SKM-1 treated with dmso at 0.1 percent for 144 hours (cell line): ENCODE results near the gene SLC16A12.

Source experiments
- DNase-seq: peaks from one replicate; lab custom pipeline; 2025; ENCODE audit not compliant: unreplicated experiment; lab: John Stamatoyannopoulos, UW

The SLC16A12 gene

GRCh38 chr10:89535171-89536012, at the start of gene SLC16A12:
SLC16A12 (minus strand) TSS chr10:89535594; CDS start chr10:89462578, 73,016 bp downstream.
- DNase-seq = no peak

DNA sequence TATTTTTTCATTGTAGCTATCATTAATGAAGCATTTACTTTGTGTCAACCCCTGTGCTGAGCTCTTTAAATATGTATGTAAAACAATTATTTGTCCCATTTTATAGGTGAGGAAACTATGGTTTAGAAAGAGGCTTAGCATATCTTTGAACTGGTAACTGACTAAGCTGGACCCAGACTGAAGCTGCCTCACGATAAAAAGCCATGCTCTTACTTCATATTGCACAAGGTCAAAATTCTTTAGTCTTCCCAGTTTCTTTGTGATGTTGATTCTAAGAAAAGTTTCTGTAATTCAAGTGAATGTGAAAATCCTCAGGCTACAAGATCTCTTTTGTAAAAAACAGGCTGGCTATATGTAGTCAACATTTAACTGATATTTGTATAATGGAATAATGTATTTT, 46.6 kb upstream of the SLC16A12 start:
- no peak for DNase-seq

DNA sequence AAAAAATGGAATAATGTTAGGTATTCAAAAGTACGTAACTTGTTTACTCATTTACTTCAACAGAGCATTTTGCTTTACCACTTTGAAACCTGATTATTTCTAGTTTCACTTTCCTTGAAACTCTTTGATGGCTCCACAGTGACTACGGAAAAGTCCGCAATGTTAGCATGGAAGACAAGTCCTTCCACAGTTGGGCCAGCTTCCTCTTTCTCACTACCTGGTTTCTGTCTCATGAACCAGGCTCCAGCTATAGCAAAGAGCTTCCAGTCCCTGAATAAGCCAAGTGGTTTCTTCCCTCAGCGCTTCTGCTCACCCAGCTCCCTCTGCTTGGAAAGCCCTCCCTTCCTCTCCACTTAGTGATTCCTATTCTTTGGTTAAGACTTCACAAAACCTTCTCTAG, 44.8 kb upstream of the SLC16A12 start:
- DNase-seq = no peak

DNA sequence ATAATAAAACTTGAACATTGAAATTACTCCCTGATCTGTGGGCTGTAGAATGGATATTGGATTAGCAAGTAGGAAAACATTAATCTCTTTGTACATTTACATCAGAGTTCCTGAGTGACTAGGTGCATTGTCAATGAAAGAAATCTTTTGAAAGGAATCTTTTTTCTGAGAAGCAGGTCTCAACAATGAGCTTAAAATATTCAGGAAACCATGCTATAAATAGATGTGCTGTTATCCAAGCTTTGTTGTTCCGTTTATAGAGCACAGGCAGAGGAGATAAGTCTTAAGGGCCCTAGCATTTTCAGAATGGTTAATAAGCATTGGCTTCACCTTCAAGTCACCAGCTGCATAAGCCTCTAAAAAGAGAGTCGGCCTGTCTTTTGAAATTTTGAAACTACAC, 41.3 kb upstream of the SLC16A12 start:
- no peak for DNase-seq

GRCh38 chr10:89576022-89576421, 40.6 kb upstream of the SLC16A12 start:
- no peak for DNase-seq

DNA sequence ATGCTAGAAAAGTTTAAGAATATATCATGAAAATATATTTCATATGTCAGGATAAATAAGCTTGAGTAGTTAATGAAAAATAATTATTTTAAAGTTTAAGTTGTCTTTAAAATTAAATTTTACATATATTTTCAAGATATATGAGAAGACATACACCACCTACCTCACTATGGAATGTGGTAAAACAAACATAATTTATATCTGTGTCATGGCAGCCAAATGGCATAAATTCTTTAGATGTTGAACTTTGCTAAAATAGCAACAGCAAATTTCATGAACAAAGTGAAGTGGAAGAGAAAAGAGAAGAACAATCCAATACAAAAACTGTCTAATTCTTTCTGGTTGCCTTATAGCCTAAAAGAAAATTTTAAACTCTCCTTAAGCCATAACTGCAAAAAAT, 39.6 kb upstream of the SLC16A12 start:
- DNase-seq = no peak

DNA sequence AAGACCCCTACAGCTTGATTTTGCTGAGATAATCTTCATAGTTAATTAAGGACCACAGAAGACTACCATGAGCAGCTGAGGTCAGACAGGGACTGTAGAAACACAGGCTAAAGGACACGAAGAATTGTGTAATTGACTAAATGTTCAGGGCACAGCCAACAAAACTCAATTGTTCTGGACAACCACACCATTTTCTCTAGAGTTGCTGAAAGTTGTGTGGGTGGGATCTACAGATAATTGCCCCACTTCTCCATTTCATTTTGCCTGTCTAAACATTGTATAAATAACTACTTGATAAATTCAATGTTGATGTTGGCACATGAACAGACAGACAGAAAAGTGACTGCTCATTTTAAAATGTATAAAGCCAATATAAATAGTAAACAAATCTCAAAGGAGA, 39.0 kb upstream of the SLC16A12 start:
- DNase-seq = no peak

- no peak for DNase-seq
These were observed 32.3 kb upstream of the SLC16A12 start for GRCh38 chr10:89567576-89568245.

DNA sequence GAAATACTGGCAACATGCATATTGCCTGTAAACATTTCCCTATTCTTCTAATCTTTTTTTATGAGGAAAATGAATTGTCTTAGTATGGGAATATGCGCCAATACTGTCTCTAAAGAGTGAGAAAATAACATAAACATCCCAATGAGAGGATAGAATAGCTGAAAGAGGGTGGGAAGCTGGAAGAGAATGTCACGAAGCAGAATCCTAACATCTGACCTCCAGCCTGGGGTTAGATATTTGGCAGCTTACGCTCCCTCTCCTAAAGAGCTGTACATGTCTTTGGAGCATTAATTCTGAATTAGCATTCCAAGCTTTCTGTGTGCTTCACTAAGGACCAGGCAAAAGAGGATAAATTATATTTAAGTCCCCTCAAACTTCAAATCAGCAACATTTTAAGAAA, 31.6 kb upstream of the SLC16A12 start:
- no peak for DNase-seq

DNA sequence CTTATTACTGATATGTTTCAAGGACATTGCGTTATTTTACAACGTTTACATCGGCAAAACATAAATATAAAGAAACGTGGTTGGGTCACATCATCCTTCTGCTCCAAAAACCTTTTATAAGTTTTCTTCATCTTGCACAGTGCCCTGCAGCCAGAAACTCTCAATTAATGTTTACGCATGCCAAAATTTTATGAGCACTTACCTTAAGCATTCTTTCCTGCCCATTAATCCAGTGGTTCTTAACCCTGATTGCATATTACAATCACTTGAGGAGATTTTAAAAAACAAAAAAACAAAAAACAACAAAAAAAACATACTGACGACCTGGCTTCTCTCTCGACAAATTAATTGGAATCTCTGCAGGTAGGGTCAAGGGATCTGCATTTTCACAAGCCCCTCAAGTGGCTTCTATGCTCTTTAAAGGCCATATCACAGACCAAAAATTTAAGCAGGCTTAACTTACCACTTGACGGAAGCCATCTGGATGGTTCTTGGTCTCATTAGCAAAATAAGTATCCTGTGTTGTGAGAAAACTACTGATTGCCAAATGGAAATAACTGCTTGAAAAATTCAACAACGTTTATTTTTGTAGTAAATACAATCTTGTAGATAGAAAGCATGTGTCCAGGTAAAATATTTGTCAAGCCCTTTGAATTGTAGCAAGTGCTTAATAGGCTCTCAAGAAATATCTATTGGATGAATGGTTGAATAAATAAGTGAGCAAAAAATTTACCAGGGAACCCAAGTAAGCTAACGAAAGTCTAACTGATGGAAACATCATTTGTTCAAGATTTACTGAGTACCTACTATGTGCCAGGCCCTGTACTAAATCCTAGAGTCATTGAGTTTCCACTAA, 30.9 kb upstream of the SLC16A12 start:
- no peak for DNase-seq

- DNase-seq = no peak
These were observed 29.8 kb upstream of the SLC16A12 start for GRCh38 chr10:89565180-89565579.

DNA sequence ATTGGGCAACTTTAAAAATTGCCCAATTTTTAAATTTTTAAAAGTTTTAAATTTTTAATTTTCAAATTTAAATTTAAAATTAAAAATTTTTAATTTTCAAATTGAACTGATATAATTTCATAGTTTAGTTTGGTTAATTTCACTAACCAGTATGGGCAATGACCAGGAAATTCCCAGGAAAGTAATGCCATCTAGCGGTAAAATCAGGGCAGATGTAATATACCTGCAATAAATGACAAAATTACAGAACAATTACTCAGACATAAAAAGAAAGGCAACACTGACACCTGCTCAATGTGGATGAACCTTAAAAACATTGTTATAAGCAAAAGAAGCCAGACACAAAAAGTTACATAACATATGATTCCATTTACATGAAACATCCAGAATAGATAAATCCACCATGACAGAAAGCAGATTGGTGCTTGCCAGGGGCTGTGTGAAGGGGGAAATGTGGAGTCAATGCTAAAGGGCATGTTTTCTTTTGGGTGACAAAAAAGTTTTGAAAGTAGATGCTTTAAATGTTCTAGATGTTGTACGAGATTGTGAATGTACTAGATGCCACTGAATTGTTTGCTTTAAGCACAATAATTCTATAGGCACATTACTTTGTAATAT, 28.6 kb upstream of the SLC16A12 start:
- DNase-seq = peak; percentile 35

- no peak for DNase-seq
These were observed 27.9 kb upstream of the SLC16A12 start for GRCh38 chr10:89563311-89563710.

DNA sequence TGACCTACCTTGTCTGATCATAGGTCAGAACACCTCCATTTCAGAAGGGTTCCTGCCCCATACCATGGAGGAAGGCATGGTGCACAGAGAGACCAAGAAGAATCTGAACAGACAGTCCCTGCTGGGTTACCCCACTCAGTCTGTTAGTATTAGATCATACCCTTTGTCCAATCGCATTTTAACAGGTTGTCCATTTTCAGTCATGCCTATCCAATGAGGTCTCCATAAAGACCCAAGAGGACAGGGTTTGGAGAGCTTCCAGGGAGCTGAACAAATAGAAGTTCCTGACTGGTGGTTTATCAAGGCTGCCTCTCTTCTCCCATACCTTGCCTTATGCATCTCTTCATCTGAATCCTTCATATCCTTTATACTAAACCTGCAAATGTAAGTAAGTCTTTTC, 21.2 kb upstream of the SLC16A12 start:
- DNase-seq = no peak

DNA sequence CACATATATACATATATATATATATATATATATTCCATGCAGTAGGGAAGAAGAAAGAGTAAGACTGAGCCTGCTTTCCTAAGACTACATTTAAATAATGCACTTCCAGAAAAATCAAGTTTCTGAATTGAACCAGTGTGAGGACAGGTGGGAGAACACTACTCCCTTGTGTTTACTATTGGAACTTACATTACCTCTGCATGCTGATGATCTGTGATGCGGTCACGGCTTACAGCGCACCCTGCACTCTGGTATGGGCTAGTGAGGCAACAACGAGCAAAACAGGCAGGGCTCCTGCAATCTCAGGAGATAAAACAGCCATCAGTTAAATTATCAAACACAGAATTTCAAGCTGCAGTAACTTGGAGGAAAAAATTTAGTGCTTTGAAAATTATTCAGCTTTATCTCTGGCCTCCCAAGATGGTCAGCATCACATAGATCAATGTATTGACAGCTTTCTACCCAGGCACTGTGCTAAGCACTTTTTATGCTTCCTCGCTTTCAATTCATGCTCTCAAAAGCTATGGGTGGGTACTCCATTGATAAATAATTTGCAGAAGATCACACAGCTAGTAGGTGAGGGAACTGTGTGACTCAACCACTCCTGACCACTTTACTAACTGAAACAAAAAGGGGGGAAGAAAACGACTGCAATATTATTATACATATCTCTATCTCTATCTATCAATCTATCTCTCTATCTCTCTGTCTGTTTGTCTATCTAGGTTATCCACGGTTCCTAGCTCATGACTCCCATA, 20.5 kb upstream of the SLC16A12 start:
- DNase-seq = no peak

- DNase-seq = no peak
These were observed 19.0 kb upstream of the SLC16A12 start for GRCh38 chr10:89554433-89554832.

- DNase-seq = no peak
These were observed 17.8 kb upstream of the SLC16A12 start for GRCh38 chr10:89553064-89553734.

DNA sequence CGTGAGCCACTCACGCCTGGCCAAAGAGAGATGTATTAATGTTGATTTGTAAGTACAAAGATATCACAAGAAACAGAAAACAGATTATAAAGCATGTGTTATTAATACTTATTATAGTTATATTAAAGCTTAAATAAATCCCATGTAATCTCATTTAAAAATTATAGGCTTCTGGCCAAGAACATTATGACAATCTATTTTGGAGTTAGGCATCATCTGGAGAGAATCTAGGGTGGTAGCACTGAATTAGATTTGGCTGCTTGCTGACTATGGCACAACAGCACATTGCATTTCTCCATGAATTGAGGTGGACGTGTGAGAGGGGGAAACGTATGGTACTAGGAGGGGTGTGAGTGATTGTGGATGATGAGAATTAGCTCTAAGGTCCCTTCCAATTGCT, 16.8 kb upstream of the SLC16A12 start:
- no peak for DNase-seq

- DNase-seq = no peak
These were observed 15.1 kb upstream of the SLC16A12 start for GRCh38 chr10:89550509-89550908.

GRCh38 chr10:89549510-89549909, 14.1 kb upstream of the SLC16A12 start:
- no peak for DNase-seq
